ENCODE data around the gene EMID1. TPM values are rescaled to one million over a fixed set of nuclear protein-coding genes. Genes with fewer than 3 reads are reported as not detected.

The EMID1 gene
- total RNA-seq, 2 experiments from 2014 or later = 0.14 TPM; not detected in 1

DNA sequence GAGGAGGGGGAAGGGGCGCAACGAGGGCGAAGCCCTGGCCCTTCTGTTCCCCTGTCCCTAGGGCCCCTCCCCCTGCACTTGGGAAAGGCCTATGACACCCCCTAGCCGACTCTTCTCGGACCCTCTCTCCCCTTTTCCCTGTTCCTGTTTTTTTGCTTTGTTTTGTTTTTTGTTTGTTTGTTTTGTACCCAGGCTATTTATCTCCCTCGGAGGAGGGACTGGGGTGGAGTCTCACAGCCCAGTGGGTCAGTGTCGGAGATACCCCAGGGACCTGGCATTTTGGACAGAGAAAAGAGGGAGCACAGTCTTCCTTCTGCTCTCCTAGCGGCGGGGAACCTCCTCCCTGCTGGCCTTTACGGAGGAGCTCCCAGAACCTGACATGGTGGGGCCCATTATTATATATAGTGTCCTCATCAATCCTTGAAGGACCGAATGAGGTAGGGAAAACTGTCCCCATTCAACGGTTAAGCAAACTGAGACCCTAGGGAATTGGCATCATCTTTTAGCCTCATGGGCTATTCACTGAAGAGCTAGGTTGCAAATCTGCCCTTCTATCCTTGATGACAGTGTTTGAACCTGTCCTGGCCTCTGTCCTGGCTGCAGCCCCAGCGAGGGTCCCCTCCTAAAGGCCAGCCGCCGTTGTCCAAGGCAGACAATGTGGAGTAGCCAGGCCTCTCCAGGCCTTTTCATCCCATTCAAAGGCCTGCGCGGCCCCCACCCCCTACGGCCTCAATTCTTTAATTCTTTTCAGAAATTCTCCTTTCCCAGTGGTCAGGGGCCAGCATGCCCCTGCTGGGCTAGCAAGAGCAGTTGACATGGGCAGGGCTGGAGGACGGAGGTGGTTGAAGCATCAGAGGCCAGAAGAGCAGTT lies 911 bp downstream of the EMID1 start:
- Mint-ChIP-seq H3K9me3 (no peaks in the 10 kb centered on the region), H3K36me3 (ENCODE audit: low read depth) (no peaks in the 10 kb centered on the region), H3K27ac (no peak overlapping the region), H3K4me1 (ENCODE audit: low read depth) (peaks cover 25% of the 10 kb centered on the region), H3K27me3 (peaks cover 37% of the 10 kb centered on the region), H3K4me3 (peak overlapping the region; percentile 24)
- ChIA-PET POLR2A (interaction anchor here (0.9 kb wide), 1 partner anchor 25 kb away, joined by 3 read pairs; no protein-coding TSS in a partner anchor), CTCF (interaction anchor here (1.2 to 2.0 kb wide), 2 partner anchors 22 to 39 kb away, joined by 3 to 10 read pairs; no protein-coding TSS in a partner anchor)
- ATAC-seq (no peak), DNase-seq (no peak)
- intact Hi-C loops (cut with micrococcal nuclease) = no loop called here
- TF ChIP-seq, protein P1, sequence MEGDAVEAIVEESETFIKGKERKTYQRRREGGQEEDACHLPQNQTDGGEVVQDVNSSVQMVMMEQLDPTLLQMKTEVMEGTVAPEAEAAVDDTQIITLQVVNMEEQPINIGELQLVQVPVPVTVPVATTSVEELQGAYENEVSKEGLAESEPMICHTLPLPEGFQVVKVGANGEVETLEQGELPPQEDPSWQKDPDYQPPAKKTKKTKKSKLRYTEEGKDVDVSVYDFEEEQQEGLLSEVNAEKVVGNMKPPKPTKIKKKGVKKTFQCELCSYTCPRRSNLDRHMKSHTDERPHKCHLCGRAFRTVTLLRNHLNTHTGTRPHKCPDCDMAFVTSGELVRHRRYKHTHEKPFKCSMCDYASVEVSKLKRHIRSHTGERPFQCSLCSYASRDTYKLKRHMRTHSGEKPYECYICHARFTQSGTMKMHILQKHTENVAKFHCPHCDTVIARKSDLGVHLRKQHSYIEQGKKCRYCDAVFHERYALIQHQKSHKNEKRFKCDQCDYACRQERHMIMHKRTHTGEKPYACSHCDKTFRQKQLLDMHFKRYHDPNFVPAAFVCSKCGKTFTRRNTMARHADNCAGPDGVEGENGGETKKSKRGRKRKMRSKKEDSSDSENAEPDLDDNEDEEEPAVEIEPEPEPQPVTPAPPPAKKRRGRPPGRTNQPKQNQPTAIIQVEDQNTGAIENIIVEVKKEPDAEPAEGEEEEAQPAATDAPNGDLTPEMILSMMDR (IDR thresholded peaks at IDR 0.05) = no peak

DNA sequence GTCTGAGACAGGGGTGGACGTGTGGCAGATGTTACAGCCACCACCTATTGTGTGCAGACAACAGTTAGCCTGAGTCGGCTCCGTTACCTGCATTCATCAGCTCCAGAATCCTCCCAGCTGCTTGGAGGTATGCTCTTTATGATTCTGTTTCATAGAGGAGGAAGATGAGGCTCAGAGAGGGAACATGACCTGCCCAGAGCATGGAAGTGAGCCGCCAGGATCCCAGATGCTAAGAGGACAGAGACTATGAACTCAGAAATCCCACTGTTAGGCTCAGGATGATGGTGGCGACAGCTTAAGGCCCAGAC lies 1.5 kb downstream of the EMID1 start:
- POLR2A ChIA-PET = no interaction called here
- TF ChIP-seq, protein P1 (IDR thresholded peaks at IDR 0.05) = no peak
- ATAC-seq (no peak), DNase-seq (no peak)
- intact Hi-C loops (cut with micrococcal nuclease) = no loop called here
- H3K9me3 Mint-ChIP-seq = no peaks in the 10 kb centered on the region
- H3K4me3 Mint-ChIP-seq = no peak overlapping the region
- H3K4me1 Mint-ChIP-seq (ENCODE audit: low read depth) = peaks cover 20% of the 10 kb centered on the region
- peaks cover 34% of the 10 kb centered on the region for H3K27me3 Mint-ChIP-seq
- CTCF ChIA-PET = interaction anchor here (2.0 kb wide), 1 partner anchor 38 kb away, joined by 10 read pairs; no protein-coding TSS in a partner anchor
- no peaks in the 10 kb centered on the region for H3K36me3 Mint-ChIP-seq (ENCODE audit: low read depth)
- H3K27ac Mint-ChIP-seq = no peak overlapping the region

DNA sequence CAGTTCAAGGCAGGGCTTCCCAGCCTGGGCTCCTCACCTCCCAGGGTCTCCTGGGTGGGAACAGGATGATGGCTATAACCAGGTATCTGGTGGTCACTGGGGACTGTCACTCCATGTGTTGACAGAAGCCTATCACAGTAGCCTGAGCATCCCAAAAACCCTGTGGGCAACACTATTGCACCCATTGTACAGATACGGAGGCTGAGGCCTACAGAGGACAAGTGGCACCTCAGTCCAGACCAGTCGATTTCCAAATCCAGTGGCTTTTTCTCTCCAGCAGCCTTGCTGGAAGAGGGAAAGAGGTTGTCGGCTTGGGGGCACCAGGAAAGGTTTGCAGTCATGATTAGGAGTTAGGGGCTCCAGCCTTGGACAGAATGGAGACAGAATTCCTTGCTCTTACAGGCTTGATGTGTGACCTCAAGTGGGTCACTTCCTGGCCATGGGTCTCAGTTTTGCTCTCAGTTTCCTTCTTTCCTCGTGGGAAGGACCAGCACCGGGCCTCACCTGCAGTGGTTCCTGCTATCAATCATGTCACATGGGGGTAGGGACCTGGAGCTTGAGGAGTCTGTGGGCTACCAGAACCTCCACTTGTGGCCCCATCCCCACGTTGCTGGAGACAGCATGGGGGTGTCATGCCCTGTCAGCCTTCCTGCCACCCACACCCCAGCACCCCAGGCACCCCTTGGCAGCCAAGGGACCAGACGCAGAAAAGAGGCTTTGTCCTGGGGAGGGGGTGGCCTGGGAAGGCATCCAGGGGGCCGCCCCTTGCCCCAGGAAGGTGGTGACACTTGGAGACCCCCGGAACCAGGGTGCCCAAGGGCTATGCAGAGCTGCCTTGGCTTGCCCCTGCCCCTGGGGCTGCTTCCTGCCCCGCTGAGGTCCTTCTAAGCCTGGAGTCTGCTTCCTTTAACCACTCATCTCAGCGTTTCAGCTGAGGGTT lies 2.1 kb downstream of the EMID1 start:
- Mint-ChIP-seq H3K27me3 (peaks cover 34% of the 10 kb centered on the region), H3K4me3 (no peak overlapping the region), H3K4me1 (ENCODE audit: low read depth) (peaks cover 14% of the 10 kb centered on the region), H3K27ac (no peak overlapping the region), H3K36me3 (ENCODE audit: low read depth) (no peaks in the 10 kb centered on the region), H3K9me3 (no peaks in the 10 kb centered on the region)
- intact Hi-C loops (cut with micrococcal nuclease) = no loop called here
- CTCF ChIA-PET = interaction anchor here (1.2 to 2.0 kb wide), 2 partner anchors 38 kb away, joined by 4 to 10 read pairs; no protein-coding TSS in a partner anchor
- POLR2A ChIA-PET = no interaction called here
- TF ChIP-seq, protein P1 (IDR thresholded peaks at IDR 0.05) = no peak
- ATAC-seq (no peak), DNase-seq (no peak)

DNA sequence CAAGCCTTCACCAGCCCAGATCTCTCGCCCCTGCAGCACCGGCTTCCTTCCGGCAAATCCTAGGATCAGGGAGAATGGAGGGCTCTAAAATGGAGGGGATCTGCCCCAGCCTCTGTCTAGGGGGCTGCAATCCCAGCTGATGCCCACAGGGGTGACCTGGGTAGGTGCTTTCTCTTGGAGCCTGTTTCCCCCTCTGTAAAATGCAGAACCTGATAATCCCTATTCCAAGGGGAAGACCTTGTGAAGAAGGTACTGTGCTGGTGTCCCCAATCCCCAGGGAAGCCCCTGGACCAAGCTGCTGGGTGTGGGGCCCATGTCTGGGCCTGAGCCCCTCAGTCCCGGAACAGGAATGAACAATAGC lies 2.8 kb downstream of the EMID1 start:
- intact Hi-C loops (cut with micrococcal nuclease) = no loop called here
- ATAC-seq = no peak
- TF ChIP-seq, protein P1 (IDR thresholded peaks at IDR 0.05) = no peak
- Mint-ChIP-seq H3K9me3 (no peaks in the 10 kb centered on the region), H3K27ac (no peak overlapping the region), H3K4me1 (ENCODE audit: low read depth) (peaks cover 10% of the 10 kb centered on the region), H3K36me3 (ENCODE audit: low read depth) (no peaks in the 10 kb centered on the region), H3K27me3 (peaks cover 33% of the 10 kb centered on the region), H3K4me3 (no peak overlapping the region)
- CTCF ChIA-PET = interaction anchor here (1.2 kb wide), 1 partner anchor 37 kb away, joined by 4 read pairs; no protein-coding TSS in a partner anchor
- DNase-seq = no peak
- POLR2A ChIA-PET = no interaction called here

All from activated CD8-positive, alpha-beta T cell treated with anti-CD3 and anti-CD28 coated beads for 36 hours (primary cell).